K562 (cell line): ENCODE measurements around the gene HUS1. TPM values are rescaled to one million over a fixed set of nuclear protein-coding genes. Genes with fewer than 3 reads are reported as not detected.

ENCODE experiments used
- ATAC-seq: fragments of 200-7000 bp; cut with Tn5 transposase; 3 replicates; pipeline ENCODE4 v1.9.1; 2020; ENCODE audit warnings: moderate library complexity
- BruUV-seq: library from RNA; stranded (reverse); fragments of 400-500 nt; replicated peaks from 2 replicates; lab custom pipeline; 2021; lab: Mats Ljungman, UMichigan
- CTCF ChIA-PET: fragments of 300-600 bp; formaldehyde crosslinking; extraction: SDS; loops from one replicate; lab custom pipeline; 2021; ENCODE audit warnings: low intra/inter-chr PET ratio; lab: Yijun Ruan, JAX
- POLR2A ChIA-PET: fragments of 300-600, 350-650 bp; sonication (Branson Sonifier 250); formaldehyde crosslinking; extraction: SDS; loops from one replicate; lab custom pipeline; 2021; ENCODE audit warnings: antibody characterized with exemption, inconsistent platforms; lab: Yijun Ruan, JAX
- DNase-seq, 4 experiments: peaks; one replicate each; pipeline versions ENCODE4 v3.0.0 to v3.0.0-alpha.2; 2011 to 2018; ENCODE audit warnings: low spot score in 3 of 4, mixed read lengths in 3 of 4; ENCODE audit errors: extremely low read depth in 1 of 4
- FAIRE-seq: peaks from 2 replicates; lab custom pipeline; 2011; peaks lifted over from hg19 to GRCh38; lab: Jason Lieb, UNC
- H2AFZ ChIP-seq: 2 replicates; pipeline ENCODE4 v1.6.0; 2011; ENCODE audit warnings: low read depth, low read length, control low read depth, inconsistent platforms
- H3K27ac ChIP-seq: fragments of 200-600 bp; 3 replicates; pipeline ENCODE4 v1.8.0; 2011; ENCODE audit warnings: low read depth, mild to moderate bottlenecking, control low read depth, inconsistent platforms, low read length, moderate library complexity, mixed read lengths; ENCODE audit errors: extremely low read depth
- H3K27me3 ChIP-seq, 2 experiments: fragments of 300-600 bp in 1 of 2; 2 replicates in 1 of 2; 3 replicates in 1 of 2; pipeline versions ENCODE4 v1.6.0 to v1.8.0; 2011; ENCODE audit warnings: inconsistent platforms in 2 of 2, low read length in 2 of 2, mild to moderate bottlenecking in 1 of 2, mixed read lengths in 1 of 2, moderate library complexity in 1 of 2; ENCODE audit not compliant: control insufficient read depth in 2 of 2, insufficient read depth in 2 of 2
- H3K36me3 ChIP-seq: fragments of 300-600 bp; 3 replicates; pipeline ENCODE4 v1.8.0; 2011; ENCODE audit warnings: mild to moderate bottlenecking, low read length, inconsistent platforms; ENCODE audit not compliant: control insufficient read depth, insufficient read depth
- H3K4me1 ChIP-seq, 2 experiments: fragments of 200-600 bp in 1 of 2; replicated peaks in 1 of 2; 2 replicates in 1 of 2; 3 replicates in 1 of 2; pipeline versions ENCODE4 v1.5.1 to v1.8.0; 2011; ENCODE audit warnings: inconsistent platforms in 2 of 2, low read length in 2 of 2, mild to moderate bottlenecking in 1 of 2, mixed read lengths in 1 of 2, moderate library complexity in 1 of 2; ENCODE audit not compliant: control insufficient read depth in 2 of 2, insufficient read depth in 2 of 2
- H3K4me2 ChIP-seq: 2 replicates; pipeline ENCODE4 v1.6.1; 2011; ENCODE audit warnings: low read length, control low read depth, inconsistent platforms, mixed read lengths; ENCODE audit not compliant: insufficient read depth
- H3K4me3 ChIP-seq: fragments of 200-600 bp; sonication (generic), shearing (Covaris generic); 2 replicates; pipeline ENCODE4 v1.5.1; 2016; ENCODE audit warnings: control low read depth, inconsistent platforms
- H3K79me2 ChIP-seq: fragments of 200-600 bp; 3 replicates; pipeline ENCODE4 v1.8.0; 2011; ENCODE audit warnings: low read length, inconsistent platforms; ENCODE audit not compliant: control insufficient read depth, insufficient read depth
- H3K9ac ChIP-seq, 2 experiments: 2 replicates each; pipeline versions ENCODE4 v1.6.0 to v1.6.1; 2011; ENCODE audit warnings: low read depth in 2 of 2, low read length in 2 of 2, control low read depth in 1 of 2, inconsistent platforms in 1 of 2, mild to moderate bottlenecking in 1 of 2, mixed read lengths in 1 of 2; ENCODE audit not compliant: insufficient read depth in 1 of 2
- H3K9me1 ChIP-seq: one replicate; pipeline ENCODE4 v1.6.0; 2011; ENCODE audit warnings: inconsistent platforms, mild to moderate bottlenecking, low read length, moderate library complexity; ENCODE audit not compliant: control insufficient read depth, insufficient read depth
- H3K9me3 ChIP-seq: replicated peaks from 2 replicates; pipeline ENCODE4 v1.5.1; 2011; ENCODE audit warnings: low read depth, low read length, inconsistent platforms; ENCODE audit not compliant: control insufficient read depth, insufficient read depth
- H4K20me1 ChIP-seq: replicated peaks from 2 replicates; pipeline ENCODE4 v1.6.1; 2011; ENCODE audit warnings: low read length, inconsistent platforms, mixed read lengths; ENCODE audit not compliant: control insufficient read depth, insufficient read depth
- FOXK2 ChIP-seq, 2 experiments: fragments of 450-650 bp; IDR thresholded peaks in 1 of 2; conservative IDR thresholded peaks in 1 of 2; 2 replicates each; pipeline ENCODE4 v1.6.1; 2016; ENCODE audit warnings: low read depth in 2 of 2, mild to moderate bottlenecking in 1 of 2
- KAT8 ChIP-seq: fragments of 450-650 bp; IDR thresholded peaks from 2 replicates; pipeline ENCODE4 v1.6.1; 2016; ENCODE audit warnings: low read depth, mild to moderate bottlenecking
- NCOA1 ChIP-seq: fragments of 450-650 bp; IDR thresholded peaks from 2 replicates; pipeline ENCODE4 v1.6.1; 2016; ENCODE audit warnings: low read depth
- RAD21 ChIP-seq, 2 experiments: fragments of 250-450 bp in 1 of 2; fragments of 450-650 bp in 1 of 2; sonication (Bioruptor Pico) in 1 of 2; formaldehyde crosslinking in 1 of 2; IDR thresholded peaks in 1 of 2; conservative IDR thresholded peaks in 1 of 2; 2 replicates each; pipeline versions ENCODE4 v1.4.0 to v1.8.0; 2020 to 2022; ENCODE audit warnings: mild to moderate bottlenecking in 2 of 2, moderate library complexity in 1 of 2
- RBM14 ChIP-seq: fragments of 200-400 bp; formaldehyde crosslinking; IDR thresholded peaks from 2 replicates; pipeline ENCODE4 v1.6.1; 2018; ENCODE audit warnings: low read depth, mild to moderate bottlenecking, low read length, moderate library complexity, borderline replicate concordance; ENCODE audit not compliant: insufficient read depth
- WGBS: fragments of 100-300 bp; shearing (Covaris generic); methylation state at CpG from one replicate; pipeline ENCODE4 v1.1.6; 2016; ENCODE audit warnings: low coverage, mixed read lengths; ENCODE audit not compliant: insufficient coverage; ENCODE audit errors: missing lambda C conversion rate; 5-methylcytosine and 5-hydroxymethylcytosine counted together
- in situ Hi-C: fragments of 300-500 bp; cut with MboI; formaldehyde crosslinking; loops from 4 replicates; pipeline ENCODE4 v1.15.0; 2018; ENCODE audit warnings: inconsistent platforms, mixed read lengths
- intact Hi-C: fragments of 100-400 bp; cut with micrococcal nuclease; formaldehyde crosslinking; loops from 2 replicates; pipeline ENCODE4 v1.14.2; 2022
- polyA plus RNA-seq, 8 experiments: library from polyadenylated mRNA; depleted of rRNA in 4 of 8; stranded (reverse) in 5 of 8; unstranded in 3 of 8; fragments of >200 nt; fragmentation: Nextera tagmentation in 2 of 8; fragmentation: Illumina TruSeq in 1 of 8; extraction: Ambion mirVana in 2 of 8; extraction: Trizol in 1 of 8; gene quantifications; 2 replicates each; pipeline versions ENCODE4 v1.2.1 to v1.2.3, GENCODE V29; 2011 to 2014; ENCODE audit warnings: inconsistent platforms in 1 of 8, missing spikeins in 1 of 8
- total RNA-seq, 7 experiments: library from RNA; depleted of rRNA in 6 of 7; stranded (reverse); fragments of >200 nt in 6 of 7; fragmentation: Illumina TruSeq in 2 of 7; extraction: Trizol in 2 of 7; gene quantifications; 2 replicates each; pipeline versions ENCODE4 v1.2.1 to v1.2.3, GENCODE V29; 2011 to 2021; ENCODE audit warnings: low replicate concordance in 1 of 7
- TF ChIP-seq, protein P1 (sequence below): fragments of 250-450 bp; sonication (Bioruptor Pico); IDR thresholded peaks from 2 replicates; pipeline ENCODE4 v1.8.0; 2021; ENCODE audit warnings: mild to moderate bottlenecking, moderate library complexity

HUS1 gene
- total and polyA plus RNA-seq, 9 of the 15 experiments (the other 6 are each of a cell fraction or from before 2014, with no cell fraction given) = 11.5 to 27.0 (median 16.5) TPM

DNA sequence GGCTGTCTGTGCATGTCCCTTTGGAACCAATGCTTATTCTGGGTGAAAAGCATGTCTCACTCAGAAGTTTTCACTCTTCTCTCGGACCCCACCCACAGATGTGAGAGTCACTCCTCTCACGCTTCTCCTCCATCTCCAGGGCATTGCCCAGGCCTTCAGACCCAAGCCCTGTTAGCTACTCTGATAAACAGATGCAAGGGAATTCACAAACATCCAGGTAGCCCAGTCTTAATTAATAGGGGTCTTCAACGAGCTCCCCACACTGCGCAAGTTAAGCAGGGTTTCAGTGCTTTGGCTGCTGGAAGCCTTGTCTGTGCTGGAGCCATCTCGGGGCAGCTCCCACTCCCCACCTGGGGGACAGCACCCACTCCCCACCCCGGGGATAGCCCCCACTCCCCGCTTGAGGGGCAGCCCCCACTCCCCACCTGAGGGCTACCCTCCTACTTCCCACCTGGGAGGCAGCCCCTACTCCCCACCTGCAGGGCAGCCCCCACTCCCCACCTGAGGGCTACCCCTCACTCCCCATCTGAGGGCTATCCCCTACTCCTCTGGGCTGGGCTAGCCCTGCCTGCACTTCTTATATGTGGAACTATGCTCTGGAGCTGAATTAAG lies 39.9 kb downstream of the HUS1 start (continued):
- TF ChIP-seq, protein P1, sequence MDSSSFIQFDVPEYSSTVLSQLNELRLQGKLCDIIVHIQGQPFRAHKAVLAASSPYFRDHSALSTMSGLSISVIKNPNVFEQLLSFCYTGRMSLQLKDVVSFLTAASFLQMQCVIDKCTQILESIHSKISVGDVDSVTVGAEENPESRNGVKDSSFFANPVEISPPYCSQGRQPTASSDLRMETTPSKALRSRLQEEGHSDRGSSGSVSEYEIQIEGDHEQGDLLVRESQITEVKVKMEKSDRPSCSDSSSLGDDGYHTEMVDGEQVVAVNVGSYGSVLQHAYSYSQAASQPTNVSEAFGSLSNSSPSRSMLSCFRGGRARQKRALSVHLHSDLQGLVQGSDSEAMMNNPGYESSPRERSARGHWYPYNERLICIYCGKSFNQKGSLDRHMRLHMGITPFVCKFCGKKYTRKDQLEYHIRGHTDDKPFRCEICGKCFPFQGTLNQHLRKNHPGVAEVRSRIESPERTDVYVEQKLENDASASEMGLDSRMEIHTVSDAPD (CRISPR knock-in tag) = no peak
- TF ChIP-seq RBM14 (no peak), FOXK2 (conservative IDR thresholded peaks at IDR 0.05 in 1 of 2, IDR thresholded peaks at IDR 0.05 in 1 of 2; ENCODE audit: low read depth in 2 of 2) (no peak), NCOA1 (no peak)

DNA sequence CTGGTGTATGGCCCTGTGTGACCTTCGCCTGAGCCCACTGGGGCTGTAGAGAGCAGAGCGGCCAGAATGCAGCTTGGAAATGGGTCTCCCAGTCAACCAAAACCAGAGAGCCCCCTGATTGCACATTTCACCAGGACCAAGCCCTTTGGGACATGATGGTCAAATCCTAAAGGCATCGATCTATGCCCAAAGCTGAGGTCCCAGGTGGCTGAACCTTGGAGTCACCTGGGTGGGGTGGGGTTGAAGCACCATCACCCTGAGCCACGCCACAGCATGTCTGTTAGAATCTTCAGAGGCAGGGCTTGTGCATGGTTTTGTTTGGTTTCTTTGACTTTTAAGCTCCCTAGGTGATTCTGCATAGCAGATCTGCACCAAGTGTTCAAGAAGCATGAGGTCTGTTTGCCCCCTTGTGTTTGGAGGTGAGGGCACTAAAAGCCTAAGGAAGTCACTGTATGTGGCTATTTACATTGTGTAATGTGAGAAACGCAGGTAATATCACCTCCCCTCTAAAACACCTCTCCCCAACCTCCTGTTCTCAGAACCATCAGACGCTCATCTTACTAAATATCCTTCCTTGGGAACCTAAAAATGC lies 40.7 kb downstream of the HUS1 start:
- WGBS = 0% methylated on average over 6 of the region's 6 CpGs
- no peak overlapping the region for H2AFZ ChIP-seq
- no peak overlapping the region for H3K4me2 ChIP-seq
- ChIA-PET CTCF (no interaction called here), POLR2A (no interaction called here)
- H3K4me1 ChIP-seq = no peaks in the 10 kb centered on the region; a peak in 1 of 5 replicates
- no peak overlapping the region for H3K9ac ChIP-seq
- H3K9me1 ChIP-seq = no peaks in the 10 kb centered on the region
- no peak overlapping the region for H3K27ac ChIP-seq
- no peak; the same call in 2 of the 3 replicates for ATAC-seq
- H3K79me2 ChIP-seq = no peaks in the 10 kb centered on the region
- H3K9me3 ChIP-seq = no peaks in the 10 kb centered on the region
- intact Hi-C loops (no loop called here), in situ Hi-C loops (no loop called here)
- TF ChIP-seq KAT8 (no peak), RAD21 (CRISPR knock-in tag; conservative IDR thresholded peaks at IDR 0.05 in 1 of 2, IDR thresholded peaks at IDR 0.05 in 1 of 2) (0 out of 4 replicates have a peak, but pooled peaks of 1 of the 2 experiments have one; percentile 19)
- no peak for FAIRE-seq
- DNase-seq = no peak
- no peaks in the 10 kb centered on the region; the same call in 1 of the 2 replicates for H4K20me1 ChIP-seq
- H3K4me3 ChIP-seq = no peak overlapping the region
- peaks cover 6 to 40% of the 10 kb centered on the region in 2 experiments; a peak in 4 of 5 replicates for H3K27me3 ChIP-seq
- BruUV-seq = no TSS peak
- no peaks in the 10 kb centered on the region for H3K36me3 ChIP-seq
